Endometrial microvascular endothelial cells (primary cell): ENCODE results near the gene SLC5A10. TPM values are rescaled to one million over a fixed set of nuclear protein-coding genes. Genes with fewer than 3 reads are reported as not detected.
"Not testable (repeated sequence)": the region's sequence is repeated elsewhere in the genome, so short reads cannot be mapped to it uniquely, and the experiment has no call there.

Experiments
- in situ Hi-C: cut with HindIII; loops from 2 replicates; pipeline ENCODE4 v1.10.0; 2017; ENCODE audit warnings: low sequenced_read_pairs, low pct_unique_long_range_greater_than_20kb; ENCODE audit errors: inconsistent ontology term
- total RNA-seq: library from RNA; depleted of rRNA; stranded (reverse); fragments of >200 nt; gene quantifications from one replicate; pipeline ENCODE4 v1.2.3, GENCODE V29; 2015; ENCODE audit errors: inconsistent ontology term

The SLC5A10 gene
- total RNA-seq, 1 donor from 2014 or later = not detected

GRCh38 chr17:19062009-19062717 lies 110.2 kb downstream of the SLC5A10 start:
- in situ Hi-C loops = not testable (repeated sequence)

GRCh38 chr17:19062718-19063325 lies 110.9 kb downstream of the SLC5A10 start:
- in situ Hi-C loops = not testable (repeated sequence)

DNA sequence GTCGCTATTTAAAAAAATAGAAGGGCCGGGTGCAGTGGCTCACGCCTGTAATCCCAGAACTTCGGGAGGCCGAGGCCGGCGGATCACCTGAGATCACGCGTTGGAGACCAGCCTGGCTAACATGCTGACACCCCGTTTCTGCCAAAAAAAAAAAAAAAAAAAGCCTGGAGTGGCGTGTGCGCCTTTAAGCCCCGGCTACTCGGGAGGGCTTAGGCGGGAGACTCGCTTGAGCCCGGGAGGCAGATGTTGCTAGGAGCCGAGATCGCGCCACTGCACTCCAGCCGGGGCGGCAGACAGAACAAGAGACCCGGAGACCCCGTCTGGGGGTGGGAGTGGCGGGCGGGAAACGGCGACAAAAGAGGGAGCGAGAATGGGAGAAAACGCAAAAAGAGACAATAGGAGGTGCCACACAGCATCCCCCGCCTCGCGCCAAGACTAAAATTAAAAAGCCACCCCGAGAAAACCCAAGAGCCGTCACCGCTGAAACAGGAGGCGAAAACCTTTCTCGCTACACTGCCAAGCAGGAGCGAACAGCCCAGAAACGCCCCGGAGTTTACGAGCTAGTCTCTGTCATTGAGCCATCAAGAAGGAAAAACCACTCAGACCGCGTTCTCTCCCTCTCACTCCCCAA lies 111.5 kb downstream of the SLC5A10 start:
- in situ Hi-C loops = not testable (repeated sequence)

- in situ Hi-C loops = not testable (repeated sequence)
These were observed 112.4 kb downstream of the SLC5A10 start for GRCh38 chr17:19064378-19064777.

DNA sequence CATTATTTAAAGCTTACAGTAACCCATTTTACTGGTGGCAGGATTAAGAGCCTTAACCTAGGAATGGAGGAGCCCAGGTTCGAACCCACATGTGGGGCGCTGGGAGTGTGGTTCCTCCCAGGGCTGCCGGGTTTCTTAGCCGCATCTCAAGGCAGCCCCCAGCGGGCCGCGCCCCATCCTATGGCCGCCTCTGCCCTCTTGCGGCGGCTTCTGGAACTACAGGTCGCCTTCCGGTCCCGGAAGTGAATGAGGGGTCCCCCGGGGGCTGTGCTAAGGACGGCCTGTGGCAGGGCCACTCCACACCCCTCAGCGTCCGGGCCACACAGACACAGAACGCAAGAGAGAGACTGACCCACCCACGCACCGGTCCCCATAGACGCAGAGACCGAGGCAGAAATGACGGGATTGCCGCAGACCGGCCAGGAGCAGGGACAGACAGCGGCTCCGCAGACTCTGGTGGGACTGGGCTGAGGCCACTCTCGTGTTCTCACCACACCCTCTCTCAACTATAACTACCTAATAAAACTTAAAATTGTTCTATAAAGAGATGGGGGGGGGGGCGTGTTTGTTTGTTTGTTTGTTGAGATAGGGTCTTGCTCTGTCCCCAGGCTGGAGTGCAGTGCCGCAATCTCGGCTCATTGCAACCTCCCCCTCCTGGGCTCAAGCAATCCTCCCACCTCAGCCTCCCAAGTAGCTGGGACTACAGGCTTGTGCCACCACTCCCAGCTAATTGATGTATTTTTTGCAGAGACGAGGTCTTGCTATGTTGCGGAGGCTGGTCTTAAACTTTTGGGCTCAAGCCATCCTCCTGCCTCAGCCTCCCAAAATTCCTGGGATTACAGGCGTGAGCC lies 118.6 kb downstream of the SLC5A10 start:
- in situ Hi-C loops = not testable (repeated sequence)

Other genes with a start within 250 kb of the SLC5A10 start
- gene FBXW10, start 208.1 kb upstream of the SLC5A10 start, total RNA-seq = not detected
- gene TVP23B, start 171.0 kb upstream of the SLC5A10 start, total RNA-seq = 47.5 TPM
- gene PRPSAP2, start 94.0 kb upstream of the SLC5A10 start, total RNA-seq = 33.0 TPM
- 21.7 TPM for gene FAM83G, start 52.6 kb downstream of the SLC5A10 start, total RNA-seq
- gene GRAP, start 94.8 kb downstream of the SLC5A10 start, total RNA-seq = 36.1 TPM
- gene GRAPL, start 175.4 kb downstream of the SLC5A10 start, total RNA-seq = 3.5 TPM